Liver (tissue), 9 donors: Measurements from ENCODE around the gene PCBP4. TPM values are rescaled to one million over a fixed set of nuclear protein-coding genes. Genes with fewer than 3 reads are reported as not detected.

Experiments
- DNase-seq: peaks from one replicate; pipeline ENCODE4 v3.0.0-alpha.2; 2017; ENCODE audit warnings: low spot score
- H3K27ac ChIP-seq, 2 donors: one replicate each; pipeline ENCODE4 v1.7.0; 2013; ENCODE audit warnings: inconsistent platforms in 2 of 2, low read length in 2 of 2, control low read depth in 1 of 2, low read depth in 1 of 2, mild to moderate bottlenecking in 1 of 2
- H3K27me3 ChIP-seq, 4 donors: one replicate each; pipeline versions ENCODE4 v1.6.1 to v1.7.0; 2013; ENCODE audit warnings: low read length in 3 of 4, inconsistent platforms in 1 of 4, mild to moderate bottlenecking in 1 of 4, moderate library complexity in 1 of 4; ENCODE audit not compliant: control insufficient read depth in 4 of 4, insufficient read depth in 4 of 4
- H3K36me3 ChIP-seq, 4 donors: one replicate each; pipeline versions ENCODE4 v1.6.1 to v1.7.0; 2013; ENCODE audit warnings: low read length in 3 of 4, mild to moderate bottlenecking in 3 of 4, low read depth in 1 of 4, moderate library complexity in 1 of 4; ENCODE audit not compliant: control insufficient read depth in 4 of 4, insufficient read depth in 3 of 4
- H3K4me1 ChIP-seq, 4 donors: one replicate each; pipeline versions ENCODE4 v1.6.1 to v1.7.0; 2013; ENCODE audit warnings: low read length in 3 of 4, mild to moderate bottlenecking in 3 of 4, moderate library complexity in 1 of 4; ENCODE audit not compliant: control insufficient read depth in 4 of 4, insufficient read depth in 4 of 4
- H3K4me3 ChIP-seq, 3 donors: one replicate each; pipeline versions ENCODE4 v1.6.1 to v1.7.0; 2013; ENCODE audit warnings: low read length in 3 of 3, control low read depth in 1 of 3, low read depth in 1 of 3, mild to moderate bottlenecking in 1 of 3
- H3K9ac ChIP-seq, 2 donors: one replicate each; pipeline ENCODE4 v1.7.0; 2013; ENCODE audit warnings: low read length in 2 of 2, mild to moderate bottlenecking in 2 of 2, moderate library complexity in 2 of 2, control low read depth in 1 of 2, low read depth in 1 of 2
- H3K9me3 ChIP-seq, 4 donors: one replicate each; pipeline versions ENCODE4 v1.6.1 to v1.7.0; 2013; ENCODE audit warnings: low read length in 3 of 4; ENCODE audit not compliant: control insufficient read depth in 4 of 4
- EGR1 ChIP-seq, 2 donors: IDR thresholded peaks; 2 replicates each; pipeline ENCODE4 v1.6.1; 2016 to 2018; ENCODE audit warnings: antibody characterized with exemption in 2 of 2, low read depth in 2 of 2
- FOXA1 ChIP-seq: IDR thresholded peaks from 2 replicates; pipeline ENCODE4 v1.6.1; 2016; ENCODE audit warnings: antibody characterized with exemption
- GABPA ChIP-seq, 2 donors: IDR thresholded peaks in 1 of 2; conservative IDR thresholded peaks in 1 of 2; 2 replicates each; pipeline ENCODE4 v1.6.1; 2016; ENCODE audit warnings: antibody characterized with exemption in 2 of 2, mild to moderate bottlenecking in 1 of 2, moderate library complexity in 1 of 2
- HNF4A ChIP-seq, 2 donors: conservative IDR thresholded peaks; 2 replicates each; pipeline ENCODE4 v1.6.1; 2016; ENCODE audit warnings: antibody characterized with exemption in 2 of 2, mild to moderate bottlenecking in 2 of 2
- HNF4G ChIP-seq: IDR thresholded peaks from 2 replicates; pipeline ENCODE4 v1.6.1; 2016; ENCODE audit warnings: antibody characterized with exemption
- RXRA ChIP-seq, 2 donors: IDR thresholded peaks; 2 replicates each; pipeline ENCODE4 v1.6.1; 2017 to 2018; ENCODE audit warnings: antibody characterized with exemption in 2 of 2, mild to moderate bottlenecking in 1 of 2
- YY1 ChIP-seq: IDR thresholded peaks from 2 replicates; pipeline ENCODE4 v1.6.1; 2016; ENCODE audit warnings: antibody characterized with exemption, mild to moderate bottlenecking
- WGBS: extraction: QIAGEN DNeasy Blood & Tissue Kit; methylation state at CpG from one replicate; pipeline ENCODE4 v1.1.7; 2013; 5-methylcytosine and 5-hydroxymethylcytosine counted together
- polyA plus RNA-seq, 2 donors: library from polyadenylated mRNA; stranded (reverse) in 1 of 2; unstranded in 1 of 2; fragments of 200-250 nt in 1 of 2; fragments of >200 nt in 1 of 2; fragmentation: Nextera tagmentation in 1 of 2; extraction: Ambion mirVana in 1 of 2; gene quantifications; one replicate each; pipeline versions ENCODE4 v1.2.1 to v1.2.3, GENCODE V29; 2013 to 2015
- total RNA-seq, 2 donors: library from RNA; depleted of rRNA; stranded (reverse); fragments of >200 nt; gene quantifications; one replicate each; pipeline ENCODE4 v1.2.3, GENCODE V29; 2014
- TF ChIP-seq, protein P1 (sequence below): IDR thresholded peaks from 2 replicates; pipeline ENCODE4 v1.6.1; 2016; ENCODE audit warnings: antibody characterized with exemption
- TF ChIP-seq, protein P2 (sequence below): IDR thresholded peaks from 2 replicates; pipeline ENCODE4 v1.6.1; 2016; ENCODE audit warnings: antibody characterized with exemption
- TF ChIP-seq, protein P3 (sequence below): IDR thresholded peaks from 2 replicates; pipeline ENCODE4 v1.6.1; 2016; ENCODE audit warnings: antibody characterized with exemption, mild to moderate bottlenecking
- TF ChIP-seq, protein P4 (sequence below): fragments of 150-350 bp; IDR thresholded peaks from 2 replicates; pipeline ENCODE4 v1.5.1; 2017; ENCODE audit warnings: improper control_type of control experiment, low read depth, low read length; ENCODE audit not compliant: missing input control
- donor health status: healthy.
- donor health status: healthy.
- donor health status: healthy.
- donor health status: healthy.
- donor health status: healthy.

PCBP4 gene
- total and polyA plus RNA-seq, 4 donors = 2.7 to 7.9 (median 4.5) TPM

DNA sequence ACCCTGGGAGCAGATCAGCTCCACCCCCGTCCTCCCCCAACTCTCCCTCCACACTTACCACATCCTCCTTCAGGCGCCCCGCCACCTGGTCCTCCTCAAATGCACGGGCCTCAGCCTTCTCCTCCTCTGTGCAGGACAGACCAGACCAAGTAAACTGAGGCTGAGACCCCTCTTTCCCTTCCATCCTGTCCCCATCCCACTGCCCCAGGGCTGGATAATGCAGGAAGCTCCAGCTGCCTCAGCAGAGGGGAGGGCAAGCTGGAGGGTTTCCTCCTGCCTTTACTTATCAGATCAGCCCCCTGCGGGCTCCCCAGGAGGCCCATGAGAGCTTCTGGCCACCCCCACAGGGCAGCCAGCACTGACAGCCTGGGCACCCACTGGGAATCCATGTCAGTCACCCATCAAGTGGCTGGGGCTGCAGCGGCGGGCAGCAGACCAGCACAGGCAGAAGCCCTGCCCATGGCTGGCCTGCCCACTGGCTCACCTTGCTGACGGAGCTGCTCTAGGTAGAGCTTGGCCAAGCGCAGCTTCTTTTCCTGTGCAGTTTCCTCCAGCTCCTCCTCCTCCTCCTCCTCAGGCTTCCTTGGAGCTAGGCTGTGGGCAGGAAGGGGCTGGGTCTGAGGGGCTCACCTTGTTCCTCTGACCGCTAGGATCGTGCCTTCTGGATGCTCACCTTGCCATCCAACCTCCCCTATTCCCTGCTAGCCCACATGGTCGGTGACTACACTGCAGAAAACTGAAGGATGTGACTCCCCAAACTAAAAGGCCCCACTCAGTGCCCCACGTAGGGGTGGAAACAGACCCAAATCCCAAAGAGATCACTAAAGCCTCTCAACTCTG lies 29.4 kb downstream of the PCBP4 start:
- Histone ChIP-seq H3K27ac (no peak overlapping the region), H3K9ac (no peak overlapping the region), H3K27me3 (no peaks in the 10 kb centered on the region), H3K4me1 (peaks cover 5 to 25% (median 17%) of the 10 kb centered on the region in 4 donors), H3K4me3 (no peak overlapping the region), H3K9me3 (no peaks in the 10 kb centered on the region), H3K36me3 (peaks cover 18 to 51% (median 34%) of the 10 kb centered on the region in 4 donors)
- TF ChIP-seq EGR1 (IDR thresholded peaks at IDR 0.05; ENCODE audit: low read depth in 2 of 2) = no peak
- TF ChIP-seq, protein P1, sequence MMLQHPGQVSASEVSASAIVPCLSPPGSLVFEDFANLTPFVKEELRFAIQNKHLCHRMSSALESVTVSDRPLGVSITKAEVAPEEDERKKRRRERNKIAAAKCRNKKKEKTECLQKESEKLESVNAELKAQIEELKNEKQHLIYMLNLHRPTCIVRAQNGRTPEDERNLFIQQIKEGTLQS = no peak
- 92% methylated on average over 13 of the region's 13 CpGs for WGBS
- DNase-seq = no peak

DNA sequence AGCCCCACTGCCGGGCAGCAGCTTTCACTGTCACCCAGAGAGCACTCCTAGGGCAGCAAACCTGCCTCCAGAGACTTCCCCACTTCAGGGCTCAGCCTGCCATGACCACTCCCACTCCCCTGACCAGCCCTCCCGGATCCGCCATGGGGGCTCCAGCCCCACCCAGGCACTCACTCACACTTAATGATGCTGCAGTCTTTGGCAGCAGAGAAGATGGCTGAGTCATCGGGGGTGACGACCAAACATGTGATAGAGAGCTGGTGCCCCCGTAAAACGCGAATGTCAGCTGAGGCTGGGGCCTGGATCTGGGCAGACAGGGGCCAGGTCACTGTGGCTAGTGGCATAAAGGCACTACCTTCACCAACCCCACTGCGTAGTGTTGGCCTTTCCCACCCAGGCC lies 30.2 kb downstream of the PCBP4 start:
- H3K4me3 ChIP-seq = no peak overlapping the region
- no peak overlapping the region for H3K27ac ChIP-seq
- TF ChIP-seq RXRA (IDR thresholded peaks at IDR 0.05) (no peak), FOXA1 (no peak), HNF4G (no peak), GABPA (IDR thresholded peaks at IDR 0.05 in 1 of 2, conservative IDR thresholded peaks at IDR 0.05 in 1 of 2) (no peak), HNF4A (conservative IDR thresholded peaks at IDR 0.05) (no peak), YY1 (no peak)
- TF ChIP-seq, protein P2, sequence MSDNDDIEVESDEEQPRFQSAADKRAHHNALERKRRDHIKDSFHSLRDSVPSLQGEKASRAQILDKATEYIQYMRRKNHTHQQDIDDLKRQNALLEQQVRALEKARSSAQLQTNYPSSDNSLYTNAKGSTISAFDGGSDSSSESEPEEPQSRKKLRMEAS = no peak
- TF ChIP-seq, protein P3, sequence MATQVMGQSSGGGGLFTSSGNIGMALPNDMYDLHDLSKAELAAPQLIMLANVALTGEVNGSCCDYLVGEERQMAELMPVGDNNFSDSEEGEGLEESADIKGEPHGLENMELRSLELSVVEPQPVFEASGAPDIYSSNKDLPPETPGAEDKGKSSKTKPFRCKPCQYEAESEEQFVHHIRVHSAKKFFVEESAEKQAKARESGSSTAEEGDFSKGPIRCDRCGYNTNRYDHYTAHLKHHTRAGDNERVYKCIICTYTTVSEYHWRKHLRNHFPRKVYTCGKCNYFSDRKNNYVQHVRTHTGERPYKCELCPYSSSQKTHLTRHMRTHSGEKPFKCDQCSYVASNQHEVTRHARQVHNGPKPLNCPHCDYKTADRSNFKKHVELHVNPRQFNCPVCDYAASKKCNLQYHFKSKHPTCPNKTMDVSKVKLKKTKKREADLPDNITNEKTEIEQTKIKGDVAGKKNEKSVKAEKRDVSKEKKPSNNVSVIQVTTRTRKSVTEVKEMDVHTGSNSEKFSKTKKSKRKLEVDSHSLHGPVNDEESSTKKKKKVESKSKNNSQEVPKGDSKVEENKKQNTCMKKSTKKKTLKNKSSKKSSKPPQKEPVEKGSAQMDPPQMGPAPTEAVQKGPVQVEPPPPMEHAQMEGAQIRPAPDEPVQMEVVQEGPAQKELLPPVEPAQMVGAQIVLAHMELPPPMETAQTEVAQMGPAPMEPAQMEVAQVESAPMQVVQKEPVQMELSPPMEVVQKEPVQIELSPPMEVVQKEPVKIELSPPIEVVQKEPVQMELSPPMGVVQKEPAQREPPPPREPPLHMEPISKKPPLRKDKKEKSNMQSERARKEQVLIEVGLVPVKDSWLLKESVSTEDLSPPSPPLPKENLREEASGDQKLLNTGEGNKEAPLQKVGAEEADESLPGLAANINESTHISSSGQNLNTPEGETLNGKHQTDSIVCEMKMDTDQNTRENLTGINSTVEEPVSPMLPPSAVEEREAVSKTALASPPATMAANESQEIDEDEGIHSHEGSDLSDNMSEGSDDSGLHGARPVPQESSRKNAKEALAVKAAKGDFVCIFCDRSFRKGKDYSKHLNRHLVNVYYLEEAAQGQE = no peak
- TF ChIP-seq, protein P4, sequence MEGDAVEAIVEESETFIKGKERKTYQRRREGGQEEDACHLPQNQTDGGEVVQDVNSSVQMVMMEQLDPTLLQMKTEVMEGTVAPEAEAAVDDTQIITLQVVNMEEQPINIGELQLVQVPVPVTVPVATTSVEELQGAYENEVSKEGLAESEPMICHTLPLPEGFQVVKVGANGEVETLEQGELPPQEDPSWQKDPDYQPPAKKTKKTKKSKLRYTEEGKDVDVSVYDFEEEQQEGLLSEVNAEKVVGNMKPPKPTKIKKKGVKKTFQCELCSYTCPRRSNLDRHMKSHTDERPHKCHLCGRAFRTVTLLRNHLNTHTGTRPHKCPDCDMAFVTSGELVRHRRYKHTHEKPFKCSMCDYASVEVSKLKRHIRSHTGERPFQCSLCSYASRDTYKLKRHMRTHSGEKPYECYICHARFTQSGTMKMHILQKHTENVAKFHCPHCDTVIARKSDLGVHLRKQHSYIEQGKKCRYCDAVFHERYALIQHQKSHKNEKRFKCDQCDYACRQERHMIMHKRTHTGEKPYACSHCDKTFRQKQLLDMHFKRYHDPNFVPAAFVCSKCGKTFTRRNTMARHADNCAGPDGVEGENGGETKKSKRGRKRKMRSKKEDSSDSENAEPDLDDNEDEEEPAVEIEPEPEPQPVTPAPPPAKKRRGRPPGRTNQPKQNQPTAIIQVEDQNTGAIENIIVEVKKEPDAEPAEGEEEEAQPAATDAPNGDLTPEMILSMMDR = no peak
- no peaks in the 10 kb centered on the region for H3K27me3 ChIP-seq
- WGBS = 93% methylated on average over 9 of the region's 9 CpGs
- H3K36me3 ChIP-seq = peaks cover 18 to 56% (median 36%) of the 10 kb centered on the region in 4 donors
- peaks cover 5 to 18% (median 14%) of the 10 kb centered on the region in 4 donors for H3K4me1 ChIP-seq
- DNase-seq = no peak
- no peaks in the 10 kb centered on the region for H3K9me3 ChIP-seq
- no peak overlapping the region for H3K9ac ChIP-seq
